ENCODE measurements around the gene TNIK. TPM values are rescaled to one million over a fixed set of nuclear protein-coding genes. Genes with fewer than 3 reads are reported as not detected.

The TNIK gene
- total RNA-seq, 6 experiments from 2014 or later, result 10.6 to 17.2 (median 11.8) TPM

DNA sequence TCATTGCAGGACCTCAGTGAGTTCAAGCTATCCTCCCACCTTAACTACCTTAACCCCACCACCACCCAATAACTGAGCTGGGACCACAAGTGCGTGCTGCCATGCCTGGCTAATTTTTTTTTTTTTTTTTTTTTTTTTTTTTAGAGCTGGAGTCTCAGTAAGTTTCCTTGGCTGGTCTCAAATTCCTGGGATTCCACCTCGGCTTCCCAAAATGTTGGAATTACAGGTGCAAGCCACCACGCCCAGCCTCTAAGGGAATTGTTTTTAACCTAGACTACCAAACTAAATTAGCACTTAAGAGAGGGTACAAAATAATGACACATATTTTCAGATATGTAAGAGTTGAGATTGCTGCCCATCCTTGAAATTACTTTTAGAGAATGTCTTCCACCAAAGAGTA lies 4.3 kb upstream of the TNIK start:
- H3K4me3 Mint-ChIP-seq, result no peak overlapping the region
- H3K9me3 Mint-ChIP-seq, result no peaks in the 10 kb centered on the region
- no peaks in the 10 kb centered on the region for H3K27me3 Mint-ChIP-seq (ENCODE audit: insufficient read depth)
- TF ChIP-seq, protein P1, sequence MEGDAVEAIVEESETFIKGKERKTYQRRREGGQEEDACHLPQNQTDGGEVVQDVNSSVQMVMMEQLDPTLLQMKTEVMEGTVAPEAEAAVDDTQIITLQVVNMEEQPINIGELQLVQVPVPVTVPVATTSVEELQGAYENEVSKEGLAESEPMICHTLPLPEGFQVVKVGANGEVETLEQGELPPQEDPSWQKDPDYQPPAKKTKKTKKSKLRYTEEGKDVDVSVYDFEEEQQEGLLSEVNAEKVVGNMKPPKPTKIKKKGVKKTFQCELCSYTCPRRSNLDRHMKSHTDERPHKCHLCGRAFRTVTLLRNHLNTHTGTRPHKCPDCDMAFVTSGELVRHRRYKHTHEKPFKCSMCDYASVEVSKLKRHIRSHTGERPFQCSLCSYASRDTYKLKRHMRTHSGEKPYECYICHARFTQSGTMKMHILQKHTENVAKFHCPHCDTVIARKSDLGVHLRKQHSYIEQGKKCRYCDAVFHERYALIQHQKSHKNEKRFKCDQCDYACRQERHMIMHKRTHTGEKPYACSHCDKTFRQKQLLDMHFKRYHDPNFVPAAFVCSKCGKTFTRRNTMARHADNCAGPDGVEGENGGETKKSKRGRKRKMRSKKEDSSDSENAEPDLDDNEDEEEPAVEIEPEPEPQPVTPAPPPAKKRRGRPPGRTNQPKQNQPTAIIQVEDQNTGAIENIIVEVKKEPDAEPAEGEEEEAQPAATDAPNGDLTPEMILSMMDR (IDR thresholded peaks at IDR 0.05), result no peak
- H3K36me3 Mint-ChIP-seq (ENCODE audit: low read depth), result peaks cover 6% of the 10 kb centered on the region; the same call in 1 of the 2 replicates
- H3K4me1 Mint-ChIP-seq (ENCODE audit: low read depth), result peaks cover 14% of the 10 kb centered on the region
- no peak for DNase-seq
- no peak overlapping the region for H3K27ac Mint-ChIP-seq

DNA sequence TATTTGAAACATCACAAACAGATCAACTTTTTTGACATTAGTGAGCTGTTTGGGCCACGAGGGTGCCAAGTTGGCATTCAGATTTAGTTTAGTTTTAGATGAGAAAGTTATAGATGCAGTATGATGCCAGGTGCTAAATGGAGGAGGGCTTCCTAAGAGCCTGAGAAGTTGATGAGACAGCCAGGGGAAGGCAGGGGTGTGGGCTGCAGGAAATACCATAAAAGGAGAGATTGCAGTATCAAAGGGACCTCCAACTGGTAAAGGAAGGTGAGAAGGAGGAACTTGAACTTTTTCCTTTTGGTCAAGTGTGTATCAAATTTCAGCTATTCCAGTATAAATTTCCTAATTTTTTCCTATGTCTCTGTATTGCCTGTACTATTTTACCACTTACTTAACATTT lies 2.0 kb upstream of the TNIK start:
- peaks cover 6% of the 10 kb centered on the region; the same call in 1 of the 2 replicates for H3K36me3 Mint-ChIP-seq (ENCODE audit: low read depth)

DNA sequence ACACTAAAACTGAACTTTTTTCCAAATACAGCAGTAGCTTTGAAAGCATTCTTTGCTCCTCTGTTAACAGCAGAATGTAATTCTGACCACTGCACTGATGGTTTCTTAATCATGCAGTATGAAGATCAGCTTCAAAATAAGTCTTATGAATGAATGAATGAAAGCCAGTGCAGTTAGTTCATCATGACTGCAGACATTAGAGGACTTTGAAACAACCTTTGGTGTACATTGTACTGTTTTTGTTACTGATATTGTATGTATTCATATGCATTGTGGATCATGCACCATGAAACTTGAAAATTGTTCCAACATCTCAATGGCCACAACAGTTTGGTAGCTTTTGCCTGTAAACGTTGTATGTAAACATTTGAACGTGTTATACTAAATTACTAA lies 1.3 kb upstream of the TNIK start:
- Mint-ChIP-seq H3K27me3 (ENCODE audit: insufficient read depth) (no peaks in the 10 kb centered on the region; the same call in 1 of the 2 replicates), H3K4me3 (peak overlapping the region; percentile 91), H3K27ac (peak overlapping the region; percentile 59), H3K9me3 (no peaks in the 10 kb centered on the region), H3K36me3 (ENCODE audit: low read depth) (peaks cover 6% of the 10 kb centered on the region; the same call in 1 of the 2 replicates), H3K4me1 (ENCODE audit: low read depth) (peaks cover 40% of the 10 kb centered on the region)
- TF ChIP-seq, protein P1 (IDR thresholded peaks at IDR 0.05), result no peak
- no peak for DNase-seq

More for the DNA sequence above, 2.0 kb upstream of the TNIK start:
- Mint-ChIP-seq H3K9me3 (no peaks in the 10 kb centered on the region), H3K4me3 (peak overlapping the region; percentile 91), H3K4me1 (ENCODE audit: low read depth) (peaks cover 33% of the 10 kb centered on the region), H3K27me3 (ENCODE audit: insufficient read depth) (no peaks in the 10 kb centered on the region; the same call in 1 of the 2 replicates), H3K27ac (no peak overlapping the region)
- TF ChIP-seq, protein P1 (IDR thresholded peaks at IDR 0.05), result no peak
- DNase-seq, result no peak

DNA sequence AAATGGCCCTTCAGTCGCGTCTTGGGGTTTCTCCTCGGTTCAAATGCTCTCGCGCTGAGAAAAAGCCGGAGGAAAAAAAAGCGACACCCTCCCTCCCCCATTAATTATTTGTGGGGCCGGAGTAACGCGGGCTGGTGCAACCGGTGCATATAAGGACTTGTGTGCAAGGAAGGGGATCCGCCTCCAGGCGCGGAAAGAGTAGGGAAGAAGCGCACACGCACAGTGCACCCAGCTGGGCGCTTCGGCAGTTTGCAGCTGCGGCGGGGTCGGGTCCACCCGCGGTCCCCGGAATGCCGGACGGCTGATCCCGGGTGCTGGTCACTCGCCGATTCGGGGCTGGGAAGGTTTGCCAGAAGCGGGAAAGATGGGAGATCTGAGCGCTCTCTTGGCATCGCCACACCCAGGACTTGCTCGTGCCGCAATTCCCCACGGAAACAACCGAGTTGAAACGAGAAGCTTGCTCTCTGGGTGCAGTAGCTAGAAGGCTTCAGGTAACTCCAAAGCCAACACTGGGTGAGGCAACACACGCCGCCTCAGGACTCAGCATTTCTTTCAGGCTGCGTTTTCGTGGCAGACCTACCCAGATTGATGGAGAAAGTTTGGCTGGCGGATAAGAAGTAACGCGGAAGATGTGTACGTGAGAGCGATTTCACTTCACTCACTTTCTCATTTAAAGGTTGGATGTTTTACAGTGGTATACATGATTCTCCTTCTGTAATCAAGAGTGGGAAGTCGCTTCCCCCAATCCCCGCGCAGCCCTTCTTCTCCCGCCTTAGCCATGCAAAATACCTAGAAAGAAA lies 720 bp upstream of the TNIK start:
- H3K4me3 Mint-ChIP-seq, result peak overlapping the region; percentile 91
- peak overlapping the region; percentile 59 for H3K27ac Mint-ChIP-seq
- DNase-seq, result peak; percentile 76
- H3K36me3 Mint-ChIP-seq (ENCODE audit: low read depth), result peaks cover 6% of the 10 kb centered on the region; the same call in 1 of the 2 replicates
- H3K9me3 Mint-ChIP-seq, result no peaks in the 10 kb centered on the region
- TF ChIP-seq, protein P1 (IDR thresholded peaks at IDR 0.05), result peak; percentile 26
- peaks cover 44% of the 10 kb centered on the region for H3K4me1 Mint-ChIP-seq (ENCODE audit: low read depth)
- no peaks in the 10 kb centered on the region; the same call in 1 of the 2 replicates for H3K27me3 Mint-ChIP-seq (ENCODE audit: insufficient read depth)

DNA sequence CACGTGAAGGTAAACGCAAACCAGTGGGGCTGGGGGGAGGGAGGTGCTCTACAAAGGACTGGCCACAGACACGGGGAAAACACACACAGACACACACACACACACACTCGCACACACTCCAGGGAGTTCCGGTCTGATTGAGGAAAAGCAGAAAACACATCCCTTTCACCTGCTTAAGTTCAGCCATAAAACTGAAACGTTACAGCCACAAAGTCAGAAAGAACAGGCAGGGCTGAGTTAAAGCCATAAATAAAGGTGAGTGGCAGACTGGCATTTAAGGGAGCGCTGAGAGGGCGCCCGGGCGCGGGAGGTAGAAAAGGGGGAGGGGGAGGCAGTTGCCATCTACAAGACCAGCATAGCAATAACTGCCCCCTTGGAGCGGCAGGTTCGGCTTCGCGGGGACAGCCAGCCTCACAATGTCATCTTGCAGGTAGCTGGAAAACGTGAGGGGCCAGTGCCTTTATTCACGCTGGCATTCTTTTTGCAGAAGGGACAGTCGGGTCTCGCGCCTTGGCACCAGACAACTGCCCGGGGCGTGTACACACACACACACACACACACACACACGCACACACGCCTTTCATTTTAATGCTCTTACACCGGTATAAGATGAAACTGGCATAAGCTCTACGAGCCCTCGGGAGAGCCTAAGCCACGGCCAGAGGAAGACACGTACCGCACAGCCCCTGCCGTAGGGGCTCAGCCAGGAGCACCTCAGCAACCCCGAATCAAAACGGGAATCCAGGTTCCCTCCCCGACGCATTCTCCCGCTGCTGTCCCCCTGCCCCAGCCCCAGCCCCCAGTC lies 866 bp downstream of the TNIK start:
- TF ChIP-seq, protein P1 (IDR thresholded peaks at IDR 0.05), result no peak
- peak overlapping the region; percentile 67 for H3K27ac Mint-ChIP-seq
- no peak for DNase-seq
- no peaks in the 10 kb centered on the region; the same call in 1 of the 2 replicates for H3K27me3 Mint-ChIP-seq (ENCODE audit: insufficient read depth)
- no peaks in the 10 kb centered on the region for H3K36me3 Mint-ChIP-seq (ENCODE audit: low read depth)
- H3K4me3 Mint-ChIP-seq, result peak overlapping the region; percentile 91
- peaks cover 49% of the 10 kb centered on the region for H3K4me1 Mint-ChIP-seq (ENCODE audit: low read depth)
- H3K9me3 Mint-ChIP-seq, result no peaks in the 10 kb centered on the region

Measured in HFFc6 (cell line).